HepG2 (cell line): ENCODE measurements around the gene COL6A6. TPM values are rescaled to one million over a fixed set of nuclear protein-coding genes. Genes with fewer than 3 reads are reported as not detected.

Source experiments
- ATAC-seq: fragments of 200-7000 bp; cut with Tn5 transposase; 3 replicates; pipeline ENCODE4 v1.9.1; 2020; ENCODE audit warnings: mild to moderate bottlenecking, moderate library complexity
- BruUV-seq: library from RNA; stranded (reverse); fragments of 400-500 nt; replicated peaks from 2 replicates; lab custom pipeline; 2021; lab: Mats Ljungman, UMichigan
- CTCF ChIA-PET: fragments of 300-600 bp; formaldehyde crosslinking; extraction: SDS; loops from one replicate; lab custom pipeline; 2021; ENCODE audit warnings: low total read pairs, inconsistent platforms, low intra/inter-chr PET ratio; lab: Yijun Ruan, JAX
- POLR2A ChIA-PET: fragments of 350-600 bp; sonication (Branson Sonifier 250); formaldehyde crosslinking; loops from one replicate; lab custom pipeline; 2020; ENCODE audit warnings: antibody characterized with exemption, inconsistent platforms; lab: Yijun Ruan, JAX
- DNase-seq: peaks from one replicate; pipeline ENCODE4 v3.0.0-alpha.2; 2015; ENCODE audit warnings: low spot score
- FAIRE-seq: peaks from 3 replicates; lab custom pipeline; 2011; peaks lifted over from hg19 to GRCh38; lab: Jason Lieb, UNC
- H2AFZ ChIP-seq: one replicate; pipeline ENCODE4 v1.6.1; 2011; ENCODE audit warnings: low read length, inconsistent platforms
- H3K27ac ChIP-seq: fragments of 300-600 bp; 3 replicates; pipeline ENCODE4 v1.8.0; 2011; ENCODE audit warnings: mixed run types, mild to moderate bottlenecking, mixed read lengths, low read length, inconsistent platforms; ENCODE audit not compliant: insufficient read depth; ENCODE audit errors: extremely low read length
- H3K27me3 ChIP-seq, 2 experiments: fragments of 200-600 bp in 1 of 2; 2 replicates in 1 of 2; 3 replicates in 1 of 2; pipeline versions ENCODE4 v1.6.0 to v1.8.0; 2011; ENCODE audit warnings: low read length in 2 of 2, mild to moderate bottlenecking in 2 of 2, moderate library complexity in 2 of 2, inconsistent platforms in 1 of 2; ENCODE audit not compliant: insufficient read depth in 2 of 2, control insufficient read depth in 1 of 2
- H3K36me3 ChIP-seq, 2 experiments: fragments of 200-600 bp in 1 of 2; replicated peaks in 1 of 2; 2 replicates in 1 of 2; 3 replicates in 1 of 2; pipeline versions ENCODE4 v1.5.1 to v1.8.0; 2011; ENCODE audit warnings: low read length in 2 of 2, inconsistent platforms in 1 of 2; ENCODE audit not compliant: insufficient read depth in 2 of 2, control insufficient read depth in 1 of 2
- H3K4me1 ChIP-seq: 2 replicates; pipeline ENCODE4 v1.5.1; 2012; ENCODE audit warnings: low read length, inconsistent platforms; ENCODE audit not compliant: insufficient read depth
- H3K4me2 ChIP-seq: 2 replicates; pipeline ENCODE4 v1.6.0; 2011; ENCODE audit warnings: low read depth, low read length, inconsistent platforms
- H3K4me3 ChIP-seq, 3 experiments: fragments of 200-600 bp in 1 of 3; sonication (generic), shearing (Covaris generic) in 1 of 3; replicated peaks in 1 of 3; 2 replicates each; pipeline ENCODE4 v1.5.1; 2011 to 2016; ENCODE audit warnings: low read length in 3 of 3, inconsistent platforms in 2 of 3, low read depth in 2 of 3, mild to moderate bottlenecking in 2 of 3, control low read depth in 1 of 3, mixed read lengths in 1 of 3; ENCODE audit not compliant: insufficient read depth in 1 of 3
- H3K79me2 ChIP-seq: one replicate; pipeline ENCODE4 v1.6.1; 2011; ENCODE audit warnings: low read length, inconsistent platforms; ENCODE audit not compliant: insufficient read depth
- H3K9ac ChIP-seq: 2 replicates; pipeline ENCODE4 v1.6.0; 2011; ENCODE audit warnings: mild to moderate bottlenecking, low read depth, low read length, inconsistent platforms; ENCODE audit not compliant: insufficient read depth
- H3K9me3 ChIP-seq: 2 replicates; pipeline ENCODE4 v1.5.1; 2012; ENCODE audit warnings: mild to moderate bottlenecking, low read length
- H4K20me1 ChIP-seq: 2 replicates; pipeline ENCODE4 v1.6.0; 2011; ENCODE audit warnings: inconsistent platforms, mild to moderate bottlenecking, low read length, moderate library complexity; ENCODE audit not compliant: insufficient read depth
- AGO2 ChIP-seq: fragments of 200-400 bp; formaldehyde crosslinking; optimal IDR thresholded peaks from 2 replicates; pipeline ENCODE3; 2017; ENCODE audit warnings: mild to moderate bottlenecking, low read depth, low read length, moderate library complexity
- HIC2 ChIP-seq: sonication (generic); formaldehyde crosslinking; IDR thresholded peaks from 2 replicates; pipeline ENCODE4 v1.9.0; 2022; ENCODE audit warnings: low read depth, missing genetic modification reagents
- NONO ChIP-seq, 2 experiments: fragments of 450-650 bp in 1 of 2; sonication (generic) in 1 of 2; formaldehyde crosslinking in 1 of 2; IDR thresholded peaks in 1 of 2; conservative IDR thresholded peaks in 1 of 2; 2 replicates each; pipeline versions ENCODE4 v1.6.1 to v1.8.0; 2017 to 2022; ENCODE audit warnings: mild to moderate bottlenecking in 1 of 2, missing genetic modification reagents in 1 of 2, moderate library complexity in 1 of 2
- PRPF4 ChIP-seq: fragments of 200-400 bp; formaldehyde crosslinking; IDR thresholded peaks from 2 replicates; pipeline ENCODE4 v1.6.1; 2016; ENCODE audit warnings: low read length, low read depth; ENCODE audit not compliant: poor library complexity, severe bottlenecking
- SALL1 ChIP-seq: sonication (generic); formaldehyde crosslinking; IDR thresholded peaks from 2 replicates; pipeline ENCODE4 v1.8.0; 2022; ENCODE audit warnings: mild to moderate bottlenecking, missing genetic modification reagents
- SMC3 ChIP-seq: IDR thresholded peaks from 2 replicates; pipeline ENCODE4 v1.6.1; 2011; ENCODE audit warnings: low read length, improper control_type of control experiment
- TBX3 ChIP-seq: fragments of 450-650 bp; IDR thresholded peaks from 2 replicates; pipeline ENCODE4 v1.6.1; 2017; ENCODE audit warnings: antibody characterized with exemption, mild to moderate bottlenecking, inconsistent platforms, borderline replicate concordance
- ZFP90 ChIP-seq: sonication (generic); formaldehyde crosslinking; IDR thresholded peaks from 2 replicates; pipeline ENCODE4 v1.8.0; 2022; ENCODE audit warnings: missing genetic modification reagents, mild to moderate bottlenecking, inconsistent platforms, borderline replicate concordance
- ZMAT3 ChIP-seq: sonication (generic); formaldehyde crosslinking; conservative IDR thresholded peaks from 2 replicates; pipeline ENCODE4 v1.7.0; 2021; ENCODE audit warnings: missing genetic modification reagents
- ZMYM2 ChIP-seq: sonication (generic); formaldehyde crosslinking; IDR thresholded peaks from 2 replicates; pipeline ENCODE4 v1.8.0; 2022; ENCODE audit warnings: mild to moderate bottlenecking, missing genetic modification reagents
- ZMYM3 ChIP-seq: sonication (generic); formaldehyde crosslinking; IDR thresholded peaks from 2 replicates; pipeline ENCODE4 v1.5.1; 2020; ENCODE audit warnings: mild to moderate bottlenecking, missing genetic modification reagents
- ZNF354B ChIP-seq: sonication (generic); formaldehyde crosslinking; IDR thresholded peaks from 2 replicates; pipeline ENCODE4 v1.8.0; 2022; ENCODE audit warnings: mild to moderate bottlenecking, missing genetic modification reagents
- ZNF44 ChIP-seq: sonication (generic); formaldehyde crosslinking; IDR thresholded peaks from 2 replicates; pipeline ENCODE4 v1.5.1; 2020; ENCODE audit warnings: mild to moderate bottlenecking, missing genetic modification reagents
- ZNF451 ChIP-seq: sonication (generic); formaldehyde crosslinking; IDR thresholded peaks from 2 replicates; pipeline ENCODE4 v1.5.0; 2020; ENCODE audit warnings: mild to moderate bottlenecking, missing genetic modification reagents
- ZNF644 ChIP-seq: IDR thresholded peaks from 2 replicates; pipeline ENCODE4 v1.6.1; 2016; ENCODE audit warnings: low read depth
- WGBS: methylation state at CpG from one replicate; pipeline ENCODE4 v1.1.6; 2017; ENCODE audit warnings: low lambda C conversion rate; 5-methylcytosine and 5-hydroxymethylcytosine counted together
- in situ Hi-C: cut with HindIII; loops from 2 replicates; pipeline ENCODE4 v1.10.0; 2017; ENCODE audit warnings: low pct_unique_long_range_greater_than_20kb; ENCODE audit not compliant: extremely low pct_ligation_motif_present
- intact Hi-C: fragments of 100-400 bp; cut with micrococcal nuclease; formaldehyde crosslinking; loops from one replicate; pipeline ENCODE4 v1.10.0; 2022; ENCODE audit not compliant: unreplicated experiment
- polyA plus RNA-seq, 8 experiments: library from polyadenylated mRNA; depleted of rRNA in 3 of 8; stranded (reverse) in 7 of 8; unstranded in 1 of 8; fragments of >200 nt; fragmentation: Illumina TruSeq in 4 of 8; extraction: Trizol in 4 of 8; gene quantifications; 2 replicates each; pipeline versions ENCODE4 v1.2.1 to v1.2.3, GENCODE V29; 2011 to 2016; ENCODE audit warnings: low read depth in 4 of 8, missing spikeins in 1 of 8, mixed read lengths in 1 of 8; ENCODE audit not compliant: insufficient read depth in 1 of 8
- total RNA-seq, 5 experiments: library from RNA; depleted of rRNA; stranded (reverse); fragments of >200 nt; fragmentation: Illumina TruSeq; extraction: Trizol; gene quantifications; 2 replicates each; pipeline ENCODE4 v1.2.3, GENCODE V29; 2016; ENCODE audit warnings: low read depth in 1 of 5
- TF ChIP-seq, protein P1 (sequence below), 2 experiments: fragments of 450-650 bp in 1 of 2; sonication (generic) in 1 of 2; formaldehyde crosslinking; IDR thresholded peaks; 2 replicates each; pipeline versions ENCODE4 v1.5.0 to v1.8.0; 2020 to 2022; ENCODE audit warnings: mild to moderate bottlenecking in 1 of 2, missing genetic modification reagents in 1 of 2
- TF ChIP-seq, protein P2 (sequence below): sonication (generic); formaldehyde crosslinking; IDR thresholded peaks from 2 replicates; pipeline ENCODE4 v1.8.1; 2023; ENCODE audit warnings: mild to moderate bottlenecking, missing genetic modification reagents, borderline replicate concordance
- TF ChIP-seq, protein P3 (sequence below): sonication (generic); formaldehyde crosslinking; IDR thresholded peaks from 2 replicates; pipeline ENCODE4 v1.5.1; 2020; ENCODE audit warnings: mild to moderate bottlenecking, missing genetic modification reagents, moderate library complexity

Gene COL6A6
- total and polyA plus RNA-seq, 2 of the 13 experiments (the other 11 are each of a cell fraction or from before 2014, with no cell fraction given) = not detected

DNA sequence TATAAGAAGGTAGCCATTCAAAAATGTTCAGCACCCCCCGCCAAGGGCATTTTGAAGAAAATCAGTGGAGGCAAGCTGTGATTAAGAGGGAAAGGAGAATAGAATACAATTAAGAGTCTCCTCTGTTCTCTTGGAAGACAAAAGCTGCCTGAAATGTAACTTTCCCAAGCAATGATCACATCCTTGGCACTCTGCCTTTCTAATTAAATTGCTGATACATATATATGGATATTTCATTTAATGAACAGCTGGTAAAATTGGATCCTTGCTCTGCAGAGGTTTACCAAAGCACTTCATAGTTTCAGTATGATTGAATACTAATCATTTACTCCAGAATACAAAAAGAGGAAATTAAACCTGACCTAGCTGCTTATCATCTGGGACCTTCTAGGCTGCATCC is 10.4 kb downstream of the COL6A6 start:
- no peak for TF ChIP-seq NONO (IDR thresholded peaks at IDR 0.05)
- no peak for TF ChIP-seq NONO (CRISPR knock-in tag; conservative IDR thresholded peaks at IDR 0.05)
- no peak for TF ChIP-seq TBX3
- no peak for TF ChIP-seq SMC3
- TF ChIP-seq ZMYM3 (CRISPR knock-in tag) = no peak
- TF ChIP-seq AGO2 = no peak
- TF ChIP-seq SALL1 (CRISPR knock-in tag) = no peak
- no peak for TF ChIP-seq ZNF451 (CRISPR knock-in tag)
- no peak for TF ChIP-seq ZMAT3 (CRISPR knock-in tag)
- TF ChIP-seq, protein P1, sequence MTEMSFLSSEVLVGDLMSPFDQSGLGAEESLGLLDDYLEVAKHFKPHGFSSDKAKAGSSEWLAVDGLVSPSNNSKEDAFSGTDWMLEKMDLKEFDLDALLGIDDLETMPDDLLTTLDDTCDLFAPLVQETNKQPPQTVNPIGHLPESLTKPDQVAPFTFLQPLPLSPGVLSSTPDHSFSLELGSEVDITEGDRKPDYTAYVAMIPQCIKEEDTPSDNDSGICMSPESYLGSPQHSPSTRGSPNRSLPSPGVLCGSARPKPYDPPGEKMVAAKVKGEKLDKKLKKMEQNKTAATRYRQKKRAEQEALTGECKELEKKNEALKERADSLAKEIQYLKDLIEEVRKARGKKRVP (CRISPR knock-in tag; IDR thresholded peaks at IDR 0.05) = no peak
- TF ChIP-seq, protein P2, sequence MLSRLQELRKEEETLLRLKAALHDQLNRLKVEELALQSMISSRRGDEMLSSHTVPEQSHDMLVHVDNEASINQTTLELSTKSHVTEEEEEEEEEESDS (CRISPR knock-in tag) = no peak
- no peak for TF ChIP-seq ZNF644 (CRISPR knock-in tag)
- TF ChIP-seq HIC2 (CRISPR knock-in tag) = no peak
- TF ChIP-seq, protein P3, sequence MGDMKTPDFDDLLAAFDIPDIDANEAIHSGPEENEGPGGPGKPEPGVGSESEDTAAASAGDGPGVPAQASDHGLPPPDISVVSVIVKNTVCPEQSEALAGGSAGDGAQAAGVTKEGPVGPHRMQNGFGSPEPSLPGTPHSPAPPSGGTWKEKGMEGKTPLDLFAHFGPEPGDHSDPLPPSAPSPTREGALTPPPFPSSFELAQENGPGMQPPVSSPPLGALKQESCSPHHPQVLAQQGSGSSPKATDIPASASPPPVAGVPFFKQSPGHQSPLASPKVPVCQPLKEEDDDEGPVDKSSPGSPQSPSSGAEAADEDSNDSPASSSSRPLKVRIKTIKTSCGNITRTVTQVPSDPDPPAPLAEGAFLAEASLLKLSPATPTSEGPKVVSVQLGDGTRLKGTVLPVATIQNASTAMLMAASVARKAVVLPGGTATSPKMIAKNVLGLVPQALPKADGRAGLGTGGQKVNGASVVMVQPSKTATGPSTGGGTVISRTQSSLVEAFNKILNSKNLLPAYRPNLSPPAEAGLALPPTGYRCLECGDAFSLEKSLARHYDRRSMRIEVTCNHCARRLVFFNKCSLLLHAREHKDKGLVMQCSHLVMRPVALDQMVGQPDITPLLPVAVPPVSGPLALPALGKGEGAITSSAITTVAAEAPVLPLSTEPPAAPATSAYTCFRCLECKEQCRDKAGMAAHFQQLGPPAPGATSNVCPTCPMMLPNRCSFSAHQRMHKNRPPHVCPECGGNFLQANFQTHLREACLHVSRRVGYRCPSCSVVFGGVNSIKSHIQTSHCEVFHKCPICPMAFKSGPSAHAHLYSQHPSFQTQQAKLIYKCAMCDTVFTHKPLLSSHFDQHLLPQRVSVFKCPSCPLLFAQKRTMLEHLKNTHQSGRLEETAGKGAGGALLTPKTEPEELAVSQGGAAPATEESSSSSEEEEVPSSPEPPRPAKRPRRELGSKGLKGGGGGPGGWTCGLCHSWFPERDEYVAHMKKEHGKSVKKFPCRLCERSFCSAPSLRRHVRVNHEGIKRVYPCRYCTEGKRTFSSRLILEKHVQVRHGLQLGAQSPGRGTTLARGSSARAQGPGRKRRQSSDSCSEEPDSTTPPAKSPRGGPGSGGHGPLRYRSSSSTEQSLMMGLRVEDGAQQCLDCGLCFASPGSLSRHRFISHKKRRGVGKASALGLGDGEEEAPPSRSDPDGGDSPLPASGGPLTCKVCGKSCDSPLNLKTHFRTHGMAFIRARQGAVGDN (CRISPR knock-in tag) = no peak
- no peak for TF ChIP-seq ZNF44 (CRISPR knock-in tag)
- no peak for TF ChIP-seq ZNF354B (CRISPR knock-in tag)
- no peak for TF ChIP-seq ZMYM2
- TF ChIP-seq ZFP90 (CRISPR knock-in tag) = no peak
- TF ChIP-seq PRPF4 = no peak
- TF ChIP-seq, all 625 proteins: peak for 0
- H3K36me3 ChIP-seq = no peaks in the 10 kb centered on the region
- ChIA-PET POLR2A (no interaction called here), CTCF (no interaction called here)
- no peak overlapping the region for H3K4me2 ChIP-seq
- 5% methylated on average over 1 of the region's 1 CpG for WGBS
- intact Hi-C loops (no loop called here), in situ Hi-C loops (no loop called here)
- H3K9me3 ChIP-seq = no peaks in the 10 kb centered on the region
- no peak overlapping the region for H3K4me3 ChIP-seq
- ATAC-seq (no peak), FAIRE-seq (no peak), DNase-seq (no peak)
- no peaks in the 10 kb centered on the region for H3K79me2 ChIP-seq
- H4K20me1 ChIP-seq = no peaks in the 10 kb centered on the region
- H3K27me3 ChIP-seq = peaks cover 0 to under 1% of the 10 kb centered on the region in 2 experiments; a peak in 4 of 5 replicates
- H3K9ac ChIP-seq = no peak overlapping the region
- no peak overlapping the region for H2AFZ ChIP-seq
- no peak overlapping the region for H3K27ac ChIP-seq
- H3K4me1 ChIP-seq = no peaks in the 10 kb centered on the region
- BruUV-seq = no TSS peak
